T-helper 2 cell treated with Interferon-gamma antibody and Interleukin-4, amounts not matched to agents 5 μg/mL and 100 μg/mL, for 36 hours (primary cell): ENCODE data around the gene PIK3R4.

Experiments used
- DNase-seq: peaks from one replicate; pipeline ENCODE4 v3.0.0; 2021; ENCODE audit warnings: low spot score
- H3K27ac Mint-ChIP-seq: one replicate; pipeline ENCODE4 v1.8.0; 2021; ENCODE audit warnings: mild to moderate bottlenecking, mixed read lengths
- H3K27me3 Mint-ChIP-seq: one replicate; pipeline ENCODE4 v1.8.0; 2021; ENCODE audit warnings: low read depth, mixed read lengths
- H3K36me3 Mint-ChIP-seq: one replicate; pipeline ENCODE4 v1.8.0; 2021; ENCODE audit warnings: low read depth, mixed read lengths
- H3K4me1 Mint-ChIP-seq: one replicate; pipeline ENCODE4 v1.8.0; 2021; ENCODE audit warnings: low read depth, mixed read lengths
- H3K4me3 Mint-ChIP-seq: one replicate; pipeline ENCODE4 v1.8.0; 2022; ENCODE audit warnings: mild to moderate bottlenecking, moderate library complexity, mixed read lengths
- H3K9me3 Mint-ChIP-seq: one replicate; pipeline ENCODE4 v1.8.0; 2021; ENCODE audit warnings: mixed read lengths

Gene PIK3R4

DNA sequence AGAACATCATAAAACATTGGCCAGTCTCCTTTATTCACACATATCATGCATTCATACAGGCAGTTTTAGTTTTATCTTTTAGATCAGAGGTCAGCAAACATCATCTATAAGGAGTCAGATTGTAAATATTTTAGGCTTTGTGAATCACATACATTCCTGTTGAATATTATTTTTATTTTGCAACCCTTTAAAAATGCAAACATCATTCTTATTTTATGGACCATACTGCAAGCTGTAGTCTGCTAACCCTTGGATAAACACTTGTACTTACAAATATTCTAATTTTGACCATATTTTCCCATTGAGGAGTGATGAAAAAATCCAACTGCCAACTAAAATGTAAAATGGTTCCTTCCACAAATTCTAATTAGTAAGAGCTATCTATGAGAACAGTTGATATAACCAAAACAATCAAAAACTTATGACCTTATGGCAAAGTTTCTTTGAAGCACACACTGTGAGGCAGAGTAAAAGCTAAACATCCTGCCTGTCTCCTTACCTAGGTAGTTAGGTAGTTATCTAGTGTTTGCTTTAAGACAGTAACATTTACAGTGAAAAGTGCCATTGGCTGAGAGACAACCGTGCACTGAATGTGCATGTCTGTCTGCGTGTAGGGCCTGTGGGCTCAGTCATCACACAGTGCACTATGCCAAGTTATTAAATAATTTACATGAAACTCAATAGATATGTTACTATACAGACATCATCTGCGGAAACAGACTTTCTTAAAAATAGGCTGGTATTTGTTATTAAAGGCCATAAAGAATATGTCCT is 57.7 kb downstream of the PIK3R4 start:
- no peaks in the 10 kb centered on the region for H3K27me3 Mint-ChIP-seq
- DNase-seq = no peak
- H3K4me3 Mint-ChIP-seq = no peak overlapping the region
- peaks cover 19% of the 10 kb centered on the region for H3K4me1 Mint-ChIP-seq
- no peak overlapping the region for H3K27ac Mint-ChIP-seq
- peaks cover 25% of the 10 kb centered on the region for H3K36me3 Mint-ChIP-seq
- H3K9me3 Mint-ChIP-seq = no peaks in the 10 kb centered on the region

DNA sequence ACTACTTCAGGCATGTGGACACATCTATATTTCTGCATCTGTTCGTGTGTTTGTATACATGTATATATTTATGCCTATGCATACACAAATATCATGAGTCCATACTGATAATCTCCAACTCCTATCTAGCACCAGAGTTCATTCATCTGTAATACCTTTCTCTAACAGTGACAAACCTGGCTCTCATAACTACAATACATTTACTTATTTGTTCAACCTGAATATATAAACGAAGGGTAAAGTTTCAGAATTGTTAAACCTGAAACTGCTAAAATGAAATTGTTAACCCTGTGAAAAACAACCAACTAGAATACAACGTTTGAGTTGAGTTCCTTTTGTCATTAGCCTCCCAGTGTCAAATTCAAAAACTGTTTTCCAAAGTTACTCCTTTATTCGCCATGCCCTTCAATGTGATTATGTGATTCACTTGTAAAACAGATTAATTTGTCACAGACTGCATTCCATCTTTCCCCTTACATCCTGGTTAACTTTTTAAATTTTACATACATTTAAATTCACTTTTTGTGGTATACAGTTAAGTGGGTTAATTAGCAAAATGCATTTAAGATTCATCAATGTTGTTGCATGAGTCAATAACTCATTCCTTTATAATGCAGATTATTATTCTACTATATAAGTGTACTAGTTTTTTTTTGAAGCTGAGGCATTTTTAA is 58.5 kb downstream of the PIK3R4 start:
- Mint-ChIP-seq H3K27ac (no peak overlapping the region), H3K9me3 (no peaks in the 10 kb centered on the region), H3K4me3 (no peak overlapping the region), H3K27me3 (no peaks in the 10 kb centered on the region), H3K36me3 (peaks cover 28% of the 10 kb centered on the region), H3K4me1 (peaks cover 19% of the 10 kb centered on the region)
- no peak for DNase-seq

DNA sequence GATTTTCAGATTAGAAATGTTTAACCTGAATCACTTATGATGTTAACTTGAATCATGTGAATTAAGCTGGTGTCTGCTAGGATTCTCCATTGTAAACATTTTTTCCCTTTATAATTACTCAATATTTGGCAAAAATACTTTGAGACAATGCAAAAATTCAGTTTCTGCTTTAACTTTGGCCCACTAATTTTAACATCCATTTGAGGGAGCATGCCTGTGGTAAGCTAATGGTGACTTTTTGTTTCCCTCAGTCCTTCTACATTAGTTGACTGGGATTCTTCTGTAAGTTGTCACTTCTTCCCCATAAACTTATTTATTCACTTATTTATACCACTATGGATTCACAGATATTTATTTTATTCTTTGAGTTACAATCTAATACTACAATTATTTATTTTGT is 59.3 kb downstream of the PIK3R4 start:
- DNase-seq = no peak
- no peak overlapping the region for H3K4me3 Mint-ChIP-seq
- H3K4me1 Mint-ChIP-seq = peaks cover 19% of the 10 kb centered on the region
- H3K27me3 Mint-ChIP-seq = no peaks in the 10 kb centered on the region
- H3K36me3 Mint-ChIP-seq = peaks cover 36% of the 10 kb centered on the region
- no peaks in the 10 kb centered on the region for H3K9me3 Mint-ChIP-seq
- H3K27ac Mint-ChIP-seq = no peak overlapping the region

DNA sequence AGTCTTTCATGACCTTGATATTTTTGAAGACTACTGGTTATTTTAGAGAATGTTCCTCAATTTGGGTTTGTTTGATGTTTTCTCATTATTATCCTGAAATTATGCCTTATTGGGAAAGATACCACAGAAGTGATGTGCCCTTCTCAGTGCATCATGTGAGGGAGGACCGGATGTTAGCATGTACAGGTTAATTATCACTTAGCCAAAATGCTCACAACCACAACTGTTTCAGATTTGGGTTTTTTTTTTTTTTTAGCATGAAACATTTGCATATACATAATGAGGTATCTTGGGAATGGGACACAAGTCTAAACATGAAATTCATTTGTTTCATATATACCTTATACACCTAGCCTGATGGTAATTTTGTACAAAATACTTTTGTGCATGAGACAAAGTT is 59.8 kb downstream of the PIK3R4 start:
- no peak for DNase-seq
- Mint-ChIP-seq H3K27ac (no peak overlapping the region), H3K4me3 (no peak overlapping the region), H3K27me3 (no peaks in the 10 kb centered on the region), H3K36me3 (peaks cover 38% of the 10 kb centered on the region), H3K4me1 (peaks cover 18% of the 10 kb centered on the region), H3K9me3 (no peaks in the 10 kb centered on the region)

DNA sequence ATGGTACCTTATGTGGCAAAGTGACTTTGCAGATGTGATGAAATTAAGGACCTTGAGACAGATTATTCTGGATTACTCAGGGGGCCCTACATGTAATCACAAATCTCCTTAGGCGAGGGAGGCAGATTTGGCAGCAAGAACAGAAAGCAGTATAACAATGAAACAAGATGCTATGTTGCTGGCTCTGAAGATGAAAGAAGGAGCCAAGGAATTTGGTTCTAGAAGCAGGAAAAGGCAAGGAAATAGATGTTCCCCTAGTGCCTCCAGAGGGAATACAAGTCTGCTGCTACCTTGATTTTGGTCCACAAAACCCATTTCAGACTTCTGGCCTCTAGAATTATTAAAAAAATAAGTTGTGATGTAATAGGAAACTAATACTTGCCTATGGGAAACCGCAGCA is 64.5 kb downstream of the PIK3R4 start:
- no peak for DNase-seq
- Mint-ChIP-seq H3K4me1 (no peaks in the 10 kb centered on the region), H3K27me3 (no peaks in the 10 kb centered on the region), H3K4me3 (no peak overlapping the region), H3K9me3 (no peaks in the 10 kb centered on the region), H3K36me3 (peaks cover 40% of the 10 kb centered on the region), H3K27ac (no peak overlapping the region)

DNA sequence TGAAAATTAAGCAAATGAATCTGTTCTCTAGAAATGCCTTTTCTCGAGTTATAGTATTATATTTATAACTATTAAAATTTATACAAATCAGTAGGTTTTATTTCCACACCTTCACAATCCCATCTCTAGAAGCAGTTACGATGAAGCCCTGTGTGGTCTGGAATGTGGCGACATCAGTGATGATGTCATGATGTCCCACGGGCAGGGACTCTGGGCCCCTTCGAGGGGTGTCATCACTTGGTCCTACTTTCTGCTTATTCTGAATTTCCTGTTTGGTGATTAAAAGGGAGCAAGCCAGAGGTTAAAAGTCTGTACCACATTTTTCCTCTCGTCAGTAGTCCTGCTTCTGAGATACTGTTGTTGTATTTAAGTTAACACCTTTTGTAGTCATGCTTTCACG is 67.4 kb downstream of the PIK3R4 start:
- Mint-ChIP-seq H3K27ac (no peak overlapping the region), H3K36me3 (peaks cover 39% of the 10 kb centered on the region), H3K4me3 (no peak overlapping the region), H3K27me3 (no peaks in the 10 kb centered on the region), H3K4me1 (no peaks in the 10 kb centered on the region), H3K9me3 (no peaks in the 10 kb centered on the region)
- DNase-seq = no peak

DNA sequence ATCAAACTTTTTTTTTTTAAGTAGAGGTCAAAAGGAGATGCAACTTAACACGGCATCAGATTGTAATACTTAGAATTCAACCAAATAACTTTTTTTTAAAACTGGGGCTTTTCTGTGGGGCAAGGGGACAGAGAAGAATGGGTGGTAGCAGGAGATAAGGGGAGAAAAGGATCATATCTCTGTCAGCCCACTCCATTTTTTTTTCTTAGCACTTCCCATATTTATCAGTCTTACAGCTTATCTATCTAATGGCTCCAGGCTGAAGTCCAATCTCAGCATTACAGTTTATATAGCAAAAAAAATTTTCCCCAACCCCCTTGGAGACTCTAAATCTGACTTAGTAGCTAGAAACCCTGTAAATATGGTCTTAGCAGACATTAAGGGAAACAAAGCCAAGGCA is 69.3 kb downstream of the PIK3R4 start:
- H3K4me3 Mint-ChIP-seq = no peak overlapping the region
- H3K4me1 Mint-ChIP-seq = no peaks in the 10 kb centered on the region
- DNase-seq = no peak
- peaks cover 21% of the 10 kb centered on the region for H3K36me3 Mint-ChIP-seq
- H3K9me3 Mint-ChIP-seq = no peaks in the 10 kb centered on the region
- H3K27me3 Mint-ChIP-seq = no peaks in the 10 kb centered on the region
- no peak overlapping the region for H3K27ac Mint-ChIP-seq

DNA sequence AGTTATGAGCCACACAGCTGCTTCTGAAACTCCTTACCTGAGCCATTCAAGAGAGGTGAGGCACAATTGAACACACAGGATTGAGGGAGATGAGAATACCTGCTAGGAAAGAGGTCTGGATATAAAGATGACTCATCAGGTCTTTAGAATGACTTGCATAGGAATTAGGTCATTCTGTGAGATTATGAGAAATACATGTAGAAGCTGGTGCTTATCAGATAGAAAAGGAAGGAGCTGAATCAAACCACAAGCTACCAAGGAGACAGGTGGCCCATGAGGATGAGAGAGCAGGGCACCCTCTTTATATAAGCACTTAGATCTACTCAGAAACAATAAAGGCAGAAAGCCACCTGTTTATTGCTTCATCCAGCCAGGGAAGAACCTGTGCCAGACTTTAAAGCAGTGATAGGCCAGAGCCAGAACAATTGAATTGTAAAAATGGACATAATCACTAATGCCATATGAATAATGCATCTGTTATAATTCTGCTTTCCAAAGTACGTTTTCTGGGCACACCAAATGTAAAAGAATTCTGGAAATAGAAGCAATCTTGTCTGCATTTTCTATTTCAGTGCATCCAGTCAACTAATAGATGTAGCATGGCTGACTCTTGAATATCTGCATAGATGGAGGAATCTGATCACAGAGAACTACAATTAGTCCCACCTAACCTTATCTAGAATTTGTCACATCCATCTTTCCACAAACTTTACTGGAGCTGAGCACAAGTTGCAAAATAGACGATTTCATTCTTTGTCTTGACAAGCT is 74.9 kb downstream of the PIK3R4 start:
- H3K36me3 Mint-ChIP-seq = peaks cover 10% of the 10 kb centered on the region

DNA sequence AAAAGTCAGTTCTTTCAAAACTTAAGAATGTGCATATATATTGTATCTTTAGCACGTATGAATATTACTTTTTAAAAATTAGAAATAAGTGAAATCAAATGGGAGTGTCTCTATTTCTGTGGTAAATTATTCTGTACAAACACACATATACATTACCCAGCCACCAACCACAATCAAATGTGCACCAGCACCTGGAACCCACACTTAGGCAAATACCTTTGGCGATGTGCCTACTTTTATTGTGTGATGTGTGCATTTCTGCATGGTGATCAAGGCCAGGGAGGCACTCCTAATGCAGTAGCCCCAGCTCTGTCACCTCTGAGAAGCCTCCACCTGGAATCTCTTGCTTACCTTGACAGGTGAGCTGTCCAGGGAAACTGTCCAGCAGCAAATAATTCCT is 76.9 kb downstream of the PIK3R4 start:
- H3K36me3 Mint-ChIP-seq = peaks cover 10% of the 10 kb centered on the region
- no peaks in the 10 kb centered on the region for H3K27me3 Mint-ChIP-seq
- no peak for DNase-seq
- no peaks in the 10 kb centered on the region for H3K9me3 Mint-ChIP-seq
- no peak overlapping the region for H3K4me3 Mint-ChIP-seq
- peaks cover 7% of the 10 kb centered on the region for H3K4me1 Mint-ChIP-seq
- no peak overlapping the region for H3K27ac Mint-ChIP-seq

More for the DNA sequence above, 74.9 kb downstream of the PIK3R4 start:
- no peak overlapping the region for H3K27ac Mint-ChIP-seq
- H3K27me3 Mint-ChIP-seq = no peaks in the 10 kb centered on the region
- H3K4me3 Mint-ChIP-seq = no peak overlapping the region
- H3K4me1 Mint-ChIP-seq = peaks cover 7% of the 10 kb centered on the region
- no peak for DNase-seq
- no peaks in the 10 kb centered on the region for H3K9me3 Mint-ChIP-seq

DNA sequence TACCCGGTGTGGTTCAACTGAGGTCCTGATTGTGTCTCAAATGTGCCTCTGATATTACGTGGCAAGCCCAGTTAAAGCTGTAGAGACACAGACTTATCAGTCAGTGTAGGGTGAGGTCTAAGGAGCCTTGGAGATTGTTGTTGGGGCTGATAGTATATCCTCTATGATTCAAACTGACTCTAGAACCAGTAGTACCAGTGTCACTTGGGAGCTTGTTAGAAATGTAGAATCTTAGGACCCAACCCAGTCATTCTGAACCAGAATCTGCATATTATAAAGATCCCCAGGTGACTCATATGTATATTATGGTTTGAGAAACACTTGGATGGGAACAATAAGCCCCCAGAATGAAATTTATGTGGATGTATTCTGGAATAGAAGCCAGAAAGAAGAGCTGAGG is 83.5 kb downstream of the PIK3R4 start:
- no peak overlapping the region for H3K4me3 Mint-ChIP-seq
- H3K36me3 Mint-ChIP-seq = no peaks in the 10 kb centered on the region
- no peaks in the 10 kb centered on the region for H3K9me3 Mint-ChIP-seq
- DNase-seq = no peak
- H3K4me1 Mint-ChIP-seq = no peaks in the 10 kb centered on the region
- no peak overlapping the region for H3K27ac Mint-ChIP-seq
- H3K27me3 Mint-ChIP-seq = no peaks in the 10 kb centered on the region

DNA sequence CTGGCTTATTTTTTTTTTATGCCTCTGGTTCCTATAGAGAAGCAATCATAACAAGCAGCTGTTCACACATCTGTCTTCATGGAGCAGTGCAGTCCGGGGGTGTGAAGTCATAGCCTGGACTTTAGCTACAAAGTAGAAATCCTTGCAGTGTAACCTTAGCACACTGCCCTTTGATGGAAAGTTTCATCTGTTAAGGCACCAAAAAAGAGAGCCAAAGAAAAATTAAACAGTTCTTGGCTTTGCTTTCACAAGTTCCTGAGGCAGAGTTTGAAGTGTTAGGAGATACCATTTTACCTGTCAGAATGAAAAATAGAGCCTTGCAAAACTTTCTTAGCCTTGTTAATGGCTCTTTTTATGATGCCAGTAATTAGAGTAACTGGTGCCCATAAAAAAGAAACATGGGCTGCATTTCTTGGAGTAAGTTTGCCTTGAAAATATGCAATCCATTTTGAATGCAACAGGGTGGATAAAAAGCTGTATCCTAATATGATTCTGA is 84.1 kb downstream of the PIK3R4 start:
- DNase-seq = no peak

DNA sequence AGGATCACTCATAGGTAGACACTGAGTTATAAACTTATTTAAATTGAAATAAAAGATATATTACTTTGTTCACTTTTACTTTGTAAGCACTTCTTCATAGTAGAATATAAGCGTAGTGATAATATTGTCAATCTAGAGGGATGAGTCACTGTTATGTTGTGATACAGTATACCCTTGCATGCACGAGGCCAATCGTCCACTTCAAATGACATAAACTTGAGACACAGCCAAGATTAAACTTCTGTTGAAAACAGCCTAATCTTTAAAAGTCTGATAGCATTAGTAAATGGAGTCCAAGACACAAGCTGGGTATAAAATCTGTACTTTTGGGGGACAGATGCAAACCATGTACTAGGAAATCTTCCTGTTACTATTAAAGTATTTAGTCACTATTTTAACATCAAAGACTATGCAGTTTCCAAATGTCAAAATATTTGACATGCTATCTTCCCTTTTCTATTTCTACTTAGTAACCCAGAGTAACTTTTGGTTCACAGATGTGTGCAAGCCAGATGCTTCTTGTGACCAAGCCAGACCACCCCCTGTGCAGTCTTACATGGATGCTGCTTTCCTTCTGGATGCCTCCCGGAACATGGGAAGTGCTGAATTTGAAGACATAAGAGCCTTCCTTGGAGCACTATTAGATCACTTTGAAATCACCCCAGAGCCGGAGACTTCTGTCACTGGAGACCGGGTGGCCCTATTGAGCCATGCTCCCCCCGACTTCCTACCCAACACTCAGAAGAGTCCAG is 85.3 kb downstream of the PIK3R4 start:
- Mint-ChIP-seq H3K4me3 (no peak overlapping the region), H3K36me3 (no peaks in the 10 kb centered on the region), H3K27me3 (no peaks in the 10 kb centered on the region), H3K9me3 (no peaks in the 10 kb centered on the region), H3K27ac (no peak overlapping the region), H3K4me1 (no peaks in the 10 kb centered on the region)
- DNase-seq = no peak

More for the DNA sequence above, 84.1 kb downstream of the PIK3R4 start:
- H3K36me3 Mint-ChIP-seq = no peaks in the 10 kb centered on the region
- H3K9me3 Mint-ChIP-seq = no peaks in the 10 kb centered on the region
- no peaks in the 10 kb centered on the region for H3K27me3 Mint-ChIP-seq
- no peaks in the 10 kb centered on the region for H3K4me1 Mint-ChIP-seq
- H3K4me3 Mint-ChIP-seq = no peak overlapping the region
- H3K27ac Mint-ChIP-seq = no peak overlapping the region

DNA sequence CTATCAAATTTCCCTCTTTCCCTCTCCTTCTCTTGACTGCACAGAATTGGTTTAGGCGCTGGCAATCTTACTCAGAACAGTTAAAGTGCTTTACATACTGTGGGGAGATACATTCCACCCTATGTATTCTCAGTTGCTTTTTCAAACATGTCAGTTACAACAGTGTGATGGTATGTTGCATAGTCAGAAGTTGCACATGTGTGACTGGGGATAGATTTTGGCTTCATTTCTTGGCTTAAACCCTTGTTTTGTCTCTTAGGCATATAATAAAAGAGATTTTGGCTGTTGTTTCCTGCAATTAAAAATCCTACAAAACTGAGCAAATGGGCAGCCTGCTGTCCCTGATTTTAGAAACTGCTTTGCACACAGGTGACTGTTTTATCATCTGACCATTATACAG is 86.7 kb downstream of the PIK3R4 start:
- no peak for DNase-seq
- no peaks in the 10 kb centered on the region for H3K27me3 Mint-ChIP-seq
- H3K9me3 Mint-ChIP-seq = no peaks in the 10 kb centered on the region
- H3K4me3 Mint-ChIP-seq = no peak overlapping the region
- no peak overlapping the region for H3K27ac Mint-ChIP-seq
- H3K36me3 Mint-ChIP-seq = no peaks in the 10 kb centered on the region
- H3K4me1 Mint-ChIP-seq = no peaks in the 10 kb centered on the region
